HG02571 (cell line): ENCODE results near the gene NUP210.
"Not testable (repeated sequence)": the region's sequence is repeated elsewhere in the genome, so short reads cannot be mapped to it uniquely, and the experiment has no call there.

Experiments used
- ATAC-seq: cut with Tn5 transposase; IDR thresholded peaks from one replicate; pipeline ENCODE4 v1.9.1; 2021; ENCODE audit warnings: mild to moderate bottlenecking, moderate library complexity; ENCODE audit not compliant: unreplicated experiment

NUP210 gene

GRCh38 chr3:13377741-13378140 lies 42.4 kb downstream of the NUP210 start:
- not testable (repeated sequence) for ATAC-seq

- no peak for ATAC-seq
Measured at GRCh38 chr3:13377021-13377420, 43.1 kb downstream of the NUP210 start.

GRCh38 chr3:13376091-13376490 lies 44.0 kb downstream of the NUP210 start:
- ATAC-seq: no peak

GRCh38 chr3:13375464-13375863 lies 44.7 kb downstream of the NUP210 start:
- no peak for ATAC-seq

GRCh38 chr3:13373975-13374586 lies 46.0 kb downstream of the NUP210 start:
- no peak for ATAC-seq

- no peak for ATAC-seq
Measured at GRCh38 chr3:13372656-13373055, 47.5 kb downstream of the NUP210 start.

- no peak for ATAC-seq
Measured at GRCh38 chr3:13372126-13372525, 48.0 kb downstream of the NUP210 start.

- no peak for ATAC-seq
Measured at GRCh38 chr3:13371100-13372075, 48.7 kb downstream of the NUP210 start.

- no peak for ATAC-seq
Measured at GRCh38 chr3:13370609-13371008, 49.5 kb downstream of the NUP210 start.

GRCh38 chr3:13370055-13370454 lies 50.1 kb downstream of the NUP210 start:
- ATAC-seq: no peak

GRCh38 chr3:13368834-13369233 lies 51.3 kb downstream of the NUP210 start:
- ATAC-seq: no peak

GRCh38 chr3:13367728-13368127 lies 52.4 kb downstream of the NUP210 start:
- ATAC-seq: no peak

- no peak for ATAC-seq
Measured at GRCh38 chr3:13365390-13366379, 54.4 kb downstream of the NUP210 start.

GRCh38 chr3:13364602-13365271 lies 55.4 kb downstream of the NUP210 start:
- no peak for ATAC-seq

GRCh38 chr3:13362551-13362950 lies 57.6 kb downstream of the NUP210 start:
- ATAC-seq: no peak

GRCh38 chr3:13359916-13360315 lies 60.2 kb downstream of the NUP210 start:
- ATAC-seq: no peak

- no peak for ATAC-seq
Measured at GRCh38 chr3:13358643-13359042, 61.5 kb downstream of the NUP210 start.

- ATAC-seq: no peak
Measured at GRCh38 chr3:13358051-13358450, 62.1 kb downstream of the NUP210 start.

GRCh38 chr3:13357074-13357473 lies 63.0 kb downstream of the NUP210 start:
- no peak for ATAC-seq

GRCh38 chr3:13353936-13354542 lies 66.1 kb downstream of the NUP210 start:
- ATAC-seq: no peak
